ENCODE measurements around the gene CMIP.

Gene CMIP

DNA sequence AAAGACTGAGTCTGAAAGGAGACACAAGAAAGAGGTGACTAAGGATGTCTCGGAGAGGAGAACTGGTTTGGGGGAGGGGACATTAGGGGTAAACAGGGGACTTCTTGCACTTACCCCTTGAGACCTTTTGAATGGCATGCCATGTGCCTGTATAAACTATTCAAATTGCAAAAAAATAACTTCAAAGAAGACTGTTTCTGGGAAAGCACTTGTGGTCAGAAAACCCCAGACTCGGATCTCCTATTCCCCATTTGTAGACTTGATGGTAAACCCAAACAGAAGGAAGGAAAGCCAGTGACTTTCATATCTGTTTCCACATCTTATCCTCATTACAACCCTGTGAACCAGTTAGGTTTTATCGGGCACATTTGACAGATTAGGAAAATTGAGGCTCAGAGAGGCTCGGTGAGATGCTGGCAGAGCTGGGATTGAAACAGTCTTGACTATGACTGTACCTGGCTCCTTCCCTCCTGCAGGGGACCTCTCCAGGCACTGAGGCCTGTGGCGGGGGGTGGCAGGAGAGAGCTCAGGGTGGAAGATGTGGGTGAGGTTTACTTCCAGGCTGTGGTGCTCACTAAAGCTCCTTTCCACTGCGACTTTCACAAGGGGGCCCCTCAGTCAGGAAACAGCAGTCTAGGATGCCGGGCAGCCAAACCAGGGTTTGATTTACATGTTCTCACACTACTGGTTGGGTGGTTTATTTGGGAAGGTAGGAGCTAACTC, 304.0 kb downstream of the CMIP start:
- DNase-seq = no peak

DNA sequence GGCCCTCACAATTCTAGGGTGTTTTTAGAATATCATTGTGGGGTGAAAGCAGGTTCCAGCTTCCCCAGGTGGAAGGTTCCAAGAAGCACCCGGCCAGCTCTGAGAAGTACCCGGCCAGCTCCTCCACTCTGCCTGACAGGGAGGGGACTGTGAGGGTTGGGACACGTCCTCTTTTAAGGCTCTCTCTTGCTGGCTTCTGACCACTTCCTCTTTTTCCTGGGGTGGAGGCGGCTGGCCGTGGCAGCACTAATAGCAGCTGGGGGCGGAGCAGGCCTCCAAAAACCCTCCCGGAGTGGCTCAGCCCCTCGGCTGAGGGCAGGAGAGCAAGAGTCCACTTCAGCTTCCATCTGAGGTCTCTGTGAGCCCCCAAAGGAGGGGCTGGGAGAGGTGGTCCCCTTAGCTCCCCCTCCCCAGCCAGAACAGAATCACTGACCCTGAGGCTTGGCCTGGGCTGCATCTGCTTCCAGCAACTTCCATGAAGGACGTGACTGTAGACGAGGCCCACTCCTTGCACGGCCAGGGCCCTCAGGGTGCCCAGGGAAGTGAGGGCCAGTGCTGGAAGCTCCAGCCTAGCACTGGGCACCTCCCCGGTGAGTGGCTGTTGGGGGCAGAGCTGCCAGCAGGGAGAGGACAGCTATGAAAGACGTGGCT, 307.7 kb downstream of the CMIP start:
- DNase-seq = peak in 22 of 56 donors; percentile 1 to 48 (median 13)

DNA sequence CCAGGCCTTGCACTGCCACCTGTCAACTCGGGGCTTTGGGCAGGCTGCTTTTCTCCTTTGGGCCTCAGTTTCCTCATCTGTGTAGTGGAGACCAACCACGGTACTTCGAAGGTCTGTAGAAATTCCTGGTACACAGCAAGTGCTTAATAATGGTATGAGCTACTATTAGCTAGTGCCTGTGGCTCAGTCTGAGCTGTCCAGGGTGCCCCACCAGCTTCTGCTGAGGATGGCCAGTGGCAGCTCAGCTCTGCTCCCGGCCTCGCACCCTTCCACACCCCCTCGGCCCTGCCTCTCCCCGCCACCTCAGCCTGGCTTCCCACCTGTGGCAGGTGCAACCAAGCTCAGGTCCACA, 308.2 kb downstream of the CMIP start:
- DNase-seq = no peak

GRCh38 chr16:81754858-81755257, 310.2 kb downstream of the CMIP start:
- DNase-seq = no peak

DNA sequence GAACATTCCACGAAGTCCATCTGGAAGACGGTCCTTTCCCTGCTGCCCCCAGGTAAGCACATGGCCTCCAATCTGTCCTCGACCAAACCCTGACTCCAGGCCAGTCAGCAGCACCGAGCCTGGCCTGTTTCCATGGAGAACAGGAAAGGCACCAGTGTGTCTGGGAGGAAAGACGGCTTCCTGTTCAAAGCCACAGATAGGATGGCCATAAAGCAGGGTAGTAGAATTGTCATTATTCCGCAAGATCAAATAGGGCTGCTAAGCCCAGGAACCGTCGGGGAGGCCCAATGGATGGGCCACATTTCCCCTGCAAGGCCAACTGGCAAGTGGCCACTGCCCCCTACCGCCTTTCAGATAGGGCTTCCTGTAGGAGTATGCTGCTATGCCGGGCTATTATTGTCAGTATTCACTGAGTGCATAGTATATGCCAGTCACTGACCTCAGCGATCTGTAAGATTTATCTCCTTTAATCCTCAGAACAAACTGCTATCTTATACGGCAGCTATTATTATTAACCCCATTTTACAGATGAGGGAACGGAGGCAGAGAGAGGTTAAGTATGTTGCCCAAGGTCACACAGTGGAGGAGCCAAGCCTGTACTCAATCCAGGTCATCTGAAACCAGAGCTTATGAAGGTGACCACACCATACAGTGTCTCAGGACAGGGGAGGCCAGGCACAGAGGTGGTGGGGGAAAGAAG, 311.5 kb downstream of the CMIP start:
- peak in 9 of 56 donors; percentile 0 to 35 (median 8) for DNase-seq

DNA sequence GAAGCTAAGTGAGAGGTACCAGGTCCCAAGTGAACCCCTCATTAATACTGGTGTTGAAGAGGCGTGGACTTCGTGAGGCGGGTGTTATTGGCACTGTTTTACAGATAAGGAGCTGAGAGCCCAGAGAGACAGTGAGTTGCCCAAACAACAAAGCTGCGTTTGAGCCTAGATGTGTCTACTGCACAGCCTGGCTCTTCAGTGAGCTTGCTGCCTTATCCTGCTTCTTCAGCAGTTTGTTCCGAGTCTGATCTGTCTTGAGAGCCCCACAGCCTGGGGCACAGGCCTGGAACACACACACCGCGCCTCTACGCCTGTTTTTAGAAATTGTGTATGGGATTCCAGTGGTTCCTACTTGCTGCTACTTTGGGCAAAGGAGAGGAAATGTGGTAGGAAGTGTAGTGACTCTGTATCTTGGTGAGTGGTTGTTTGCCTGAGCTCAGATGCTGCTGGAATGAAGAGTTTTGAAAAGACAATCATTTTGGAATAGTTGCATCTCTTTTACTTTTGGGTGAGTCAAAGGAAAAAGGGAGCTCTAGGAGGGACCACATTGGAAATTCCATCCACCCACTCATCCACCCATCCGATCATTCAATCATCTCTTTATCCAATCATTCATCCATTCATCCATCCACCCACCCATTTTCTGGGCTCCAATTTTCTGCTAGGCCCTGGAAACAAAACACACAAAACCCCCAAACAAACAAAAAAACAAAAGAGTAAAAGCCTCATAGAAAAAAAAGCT, 312.2 kb downstream of the CMIP start:
- DNase-seq = no peak

DNA sequence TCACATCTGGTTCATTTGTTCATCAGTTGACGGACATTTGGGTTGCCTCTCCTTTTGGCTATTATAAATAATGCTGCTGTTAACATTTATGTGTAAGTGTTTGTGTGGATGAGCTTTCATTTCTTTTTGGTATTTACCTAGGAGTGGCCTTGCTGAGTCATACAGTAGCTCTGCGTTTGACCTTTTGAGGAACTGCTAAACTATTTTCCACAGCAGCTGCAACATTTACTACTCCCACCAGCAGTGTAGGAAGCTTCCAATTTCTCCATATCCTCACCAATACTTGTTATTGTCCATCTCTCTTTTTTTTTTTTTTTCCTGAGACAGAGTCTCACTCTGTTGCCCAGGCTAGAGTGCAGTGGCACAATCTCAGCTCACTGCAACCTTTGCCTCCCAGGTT, 313.8 kb downstream of the CMIP start:
- no peak for DNase-seq
